Measurements from ENCODE around the gene MTRF1.

DNA sequence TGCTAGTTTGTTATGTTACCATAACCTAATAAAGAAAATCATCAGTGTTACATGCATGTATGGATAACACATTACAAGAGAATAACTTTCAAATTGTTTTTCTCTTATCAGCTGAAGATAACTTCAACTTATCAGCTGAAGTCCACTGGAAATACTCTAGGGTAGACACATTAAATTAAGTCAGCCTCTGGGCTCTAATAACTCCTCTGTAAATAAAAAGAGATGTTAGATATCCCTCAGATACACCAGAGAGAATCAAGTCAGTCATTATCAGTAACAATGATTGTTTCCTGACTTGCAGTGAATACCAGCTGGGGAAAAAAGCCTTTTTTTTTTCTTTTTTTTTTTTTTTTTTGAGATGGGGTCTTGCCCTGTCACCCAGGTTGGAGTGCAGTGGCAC lies 67.4 kb downstream of the MTRF1 start:
- TF ChIP-seq POLR2A (IDR thresholded peaks at IDR 0.05), result no peak
- TF ChIP-seq, protein P1, sequence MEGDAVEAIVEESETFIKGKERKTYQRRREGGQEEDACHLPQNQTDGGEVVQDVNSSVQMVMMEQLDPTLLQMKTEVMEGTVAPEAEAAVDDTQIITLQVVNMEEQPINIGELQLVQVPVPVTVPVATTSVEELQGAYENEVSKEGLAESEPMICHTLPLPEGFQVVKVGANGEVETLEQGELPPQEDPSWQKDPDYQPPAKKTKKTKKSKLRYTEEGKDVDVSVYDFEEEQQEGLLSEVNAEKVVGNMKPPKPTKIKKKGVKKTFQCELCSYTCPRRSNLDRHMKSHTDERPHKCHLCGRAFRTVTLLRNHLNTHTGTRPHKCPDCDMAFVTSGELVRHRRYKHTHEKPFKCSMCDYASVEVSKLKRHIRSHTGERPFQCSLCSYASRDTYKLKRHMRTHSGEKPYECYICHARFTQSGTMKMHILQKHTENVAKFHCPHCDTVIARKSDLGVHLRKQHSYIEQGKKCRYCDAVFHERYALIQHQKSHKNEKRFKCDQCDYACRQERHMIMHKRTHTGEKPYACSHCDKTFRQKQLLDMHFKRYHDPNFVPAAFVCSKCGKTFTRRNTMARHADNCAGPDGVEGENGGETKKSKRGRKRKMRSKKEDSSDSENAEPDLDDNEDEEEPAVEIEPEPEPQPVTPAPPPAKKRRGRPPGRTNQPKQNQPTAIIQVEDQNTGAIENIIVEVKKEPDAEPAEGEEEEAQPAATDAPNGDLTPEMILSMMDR (IDR thresholded peaks at IDR 0.05), result no peak
